ENCODE measurements around the gene SLC9A9. TPM values are rescaled to one million over a fixed set of nuclear protein-coding genes. Genes with fewer than 3 reads are reported as not detected.

SLC9A9 gene
- polyA plus RNA-seq, 1 donor from 2014 or later = 0.54 TPM

GRCh38 chr3:143712522-143712921, 135.7 kb downstream of the SLC9A9 start:
- H3K27ac ChIP-seq (ENCODE audit: low read length) = no peak overlapping the region
- H3K9me2 ChIP-seq (ENCODE audit: insufficient read depth, low read length) = no peaks in the 10 kb centered on the region
- H3F3A ChIP-seq (ENCODE audit: insufficient read depth, low read length, poor library complexity, severe bottlenecking) = no peaks in the 10 kb centered on the region
- no peaks in the 10 kb centered on the region for H3K36me3 ChIP-seq (ENCODE audit: insufficient read depth, low read length)
- H3K9me3 ChIP-seq (ENCODE audit: low read length) = no peaks in the 10 kb centered on the region
- TF ChIP-seq TAF1 (IDR thresholded peaks at IDR 0.05; ENCODE audit: low read depth) (no peak), SMC3 (conservative IDR thresholded peaks at IDR 0.05; ENCODE audit: poor library complexity) (no peak), RAD21 (conservative IDR thresholded peaks at IDR 0.05) (no peak), EZH2 (IDR thresholded peaks at IDR 0.05; ENCODE audit: borderline replicate concordance, insufficient read depth, low read length, poor library complexity, severe bottlenecking) (no peak), EP300 (conservative IDR thresholded peaks at IDR 0.05; ENCODE audit: poor library complexity, severe bottlenecking) (no peak), POLR2AphosphoS5 (IDR thresholded peaks at IDR 0.05) (no peak), MXI1 (conservative IDR thresholded peaks at IDR 0.05; ENCODE audit: poor library complexity, severe bottlenecking) (no peak)
- TF ChIP-seq, protein P1, sequence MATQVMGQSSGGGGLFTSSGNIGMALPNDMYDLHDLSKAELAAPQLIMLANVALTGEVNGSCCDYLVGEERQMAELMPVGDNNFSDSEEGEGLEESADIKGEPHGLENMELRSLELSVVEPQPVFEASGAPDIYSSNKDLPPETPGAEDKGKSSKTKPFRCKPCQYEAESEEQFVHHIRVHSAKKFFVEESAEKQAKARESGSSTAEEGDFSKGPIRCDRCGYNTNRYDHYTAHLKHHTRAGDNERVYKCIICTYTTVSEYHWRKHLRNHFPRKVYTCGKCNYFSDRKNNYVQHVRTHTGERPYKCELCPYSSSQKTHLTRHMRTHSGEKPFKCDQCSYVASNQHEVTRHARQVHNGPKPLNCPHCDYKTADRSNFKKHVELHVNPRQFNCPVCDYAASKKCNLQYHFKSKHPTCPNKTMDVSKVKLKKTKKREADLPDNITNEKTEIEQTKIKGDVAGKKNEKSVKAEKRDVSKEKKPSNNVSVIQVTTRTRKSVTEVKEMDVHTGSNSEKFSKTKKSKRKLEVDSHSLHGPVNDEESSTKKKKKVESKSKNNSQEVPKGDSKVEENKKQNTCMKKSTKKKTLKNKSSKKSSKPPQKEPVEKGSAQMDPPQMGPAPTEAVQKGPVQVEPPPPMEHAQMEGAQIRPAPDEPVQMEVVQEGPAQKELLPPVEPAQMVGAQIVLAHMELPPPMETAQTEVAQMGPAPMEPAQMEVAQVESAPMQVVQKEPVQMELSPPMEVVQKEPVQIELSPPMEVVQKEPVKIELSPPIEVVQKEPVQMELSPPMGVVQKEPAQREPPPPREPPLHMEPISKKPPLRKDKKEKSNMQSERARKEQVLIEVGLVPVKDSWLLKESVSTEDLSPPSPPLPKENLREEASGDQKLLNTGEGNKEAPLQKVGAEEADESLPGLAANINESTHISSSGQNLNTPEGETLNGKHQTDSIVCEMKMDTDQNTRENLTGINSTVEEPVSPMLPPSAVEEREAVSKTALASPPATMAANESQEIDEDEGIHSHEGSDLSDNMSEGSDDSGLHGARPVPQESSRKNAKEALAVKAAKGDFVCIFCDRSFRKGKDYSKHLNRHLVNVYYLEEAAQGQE (IDR thresholded peaks at IDR 0.05; ENCODE audit: borderline replicate concordance) = no peak
- TF ChIP-seq, protein P2, sequence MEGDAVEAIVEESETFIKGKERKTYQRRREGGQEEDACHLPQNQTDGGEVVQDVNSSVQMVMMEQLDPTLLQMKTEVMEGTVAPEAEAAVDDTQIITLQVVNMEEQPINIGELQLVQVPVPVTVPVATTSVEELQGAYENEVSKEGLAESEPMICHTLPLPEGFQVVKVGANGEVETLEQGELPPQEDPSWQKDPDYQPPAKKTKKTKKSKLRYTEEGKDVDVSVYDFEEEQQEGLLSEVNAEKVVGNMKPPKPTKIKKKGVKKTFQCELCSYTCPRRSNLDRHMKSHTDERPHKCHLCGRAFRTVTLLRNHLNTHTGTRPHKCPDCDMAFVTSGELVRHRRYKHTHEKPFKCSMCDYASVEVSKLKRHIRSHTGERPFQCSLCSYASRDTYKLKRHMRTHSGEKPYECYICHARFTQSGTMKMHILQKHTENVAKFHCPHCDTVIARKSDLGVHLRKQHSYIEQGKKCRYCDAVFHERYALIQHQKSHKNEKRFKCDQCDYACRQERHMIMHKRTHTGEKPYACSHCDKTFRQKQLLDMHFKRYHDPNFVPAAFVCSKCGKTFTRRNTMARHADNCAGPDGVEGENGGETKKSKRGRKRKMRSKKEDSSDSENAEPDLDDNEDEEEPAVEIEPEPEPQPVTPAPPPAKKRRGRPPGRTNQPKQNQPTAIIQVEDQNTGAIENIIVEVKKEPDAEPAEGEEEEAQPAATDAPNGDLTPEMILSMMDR (IDR thresholded peaks at IDR 0.05; ENCODE audit: poor library complexity, severe bottlenecking) = no peak
- H3K79me2 ChIP-seq (replicated peaks; ENCODE audit: insufficient read depth, low read length) = no peaks in the 10 kb centered on the region
- H2AFZ ChIP-seq (ENCODE audit: low read depth, low read length) = no peak overlapping the region
- no peaks in the 10 kb centered on the region for H3K27me3 ChIP-seq (ENCODE audit: insufficient read depth, low read depth, low read length)
- no peak overlapping the region for H3K4me3 ChIP-seq (ENCODE audit: low read length)
- no peak overlapping the region for H3K4me2 ChIP-seq (ENCODE audit: low read length)
- no peaks in the 10 kb centered on the region for H4K20me1 ChIP-seq (ENCODE audit: insufficient read depth)
- no peak overlapping the region for H3K9ac ChIP-seq (ENCODE audit: low read length)

DNA sequence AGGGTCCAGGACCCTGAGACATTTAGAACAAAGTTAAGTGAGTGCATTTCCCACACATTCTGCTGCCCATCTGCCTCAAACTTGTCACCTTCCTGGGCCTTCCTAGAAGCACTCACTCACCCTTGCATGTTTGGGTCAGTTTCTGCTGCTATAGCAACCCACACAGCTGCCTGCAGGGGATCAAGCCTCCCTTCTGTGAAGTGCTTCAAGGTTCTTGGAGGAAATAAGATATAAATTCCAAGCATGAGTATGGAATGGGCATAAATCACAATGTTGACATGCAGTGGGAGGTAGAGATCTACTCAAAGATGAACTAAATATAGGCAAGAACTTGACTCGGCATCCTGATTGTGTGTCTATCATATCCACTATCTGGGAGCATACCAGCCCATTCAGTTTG, 140.4 kb downstream of the SLC9A9 start:
- H3K9me2 ChIP-seq (ENCODE audit: insufficient read depth, low read length) = no peaks in the 10 kb centered on the region
- H3K27me3 ChIP-seq (ENCODE audit: insufficient read depth, low read depth, low read length) = no peaks in the 10 kb centered on the region
- H3K27ac ChIP-seq (ENCODE audit: low read length) = no peak overlapping the region
- H3F3A ChIP-seq (ENCODE audit: insufficient read depth, low read length, poor library complexity, severe bottlenecking) = no peaks in the 10 kb centered on the region
- no peaks in the 10 kb centered on the region for H3K9me3 ChIP-seq (ENCODE audit: low read length)
- no peak overlapping the region for H2AFZ ChIP-seq (ENCODE audit: low read depth, low read length)
- no peaks in the 10 kb centered on the region for H3K79me2 ChIP-seq (replicated peaks; ENCODE audit: insufficient read depth, low read length)
- H3K4me3 ChIP-seq (ENCODE audit: low read length) = no peak overlapping the region
- no peak overlapping the region for H3K4me2 ChIP-seq (ENCODE audit: low read length)
- H4K20me1 ChIP-seq (ENCODE audit: insufficient read depth) = no peaks in the 10 kb centered on the region
- H3K36me3 ChIP-seq (ENCODE audit: insufficient read depth, low read length) = no peaks in the 10 kb centered on the region
- H3K9ac ChIP-seq (ENCODE audit: low read length) = no peak overlapping the region
- no peak for TF ChIP-seq SMC3 (conservative IDR thresholded peaks at IDR 0.05; ENCODE audit: poor library complexity)
- no peak for TF ChIP-seq POLR2AphosphoS5 (IDR thresholded peaks at IDR 0.05)
- no peak for TF ChIP-seq MXI1 (conservative IDR thresholded peaks at IDR 0.05; ENCODE audit: poor library complexity, severe bottlenecking)
- TF ChIP-seq RAD21 (conservative IDR thresholded peaks at IDR 0.05) = no peak
- TF ChIP-seq, protein P1 (IDR thresholded peaks at IDR 0.05; ENCODE audit: borderline replicate concordance) = no peak
- no peak for TF ChIP-seq EZH2 (IDR thresholded peaks at IDR 0.05; ENCODE audit: borderline replicate concordance, insufficient read depth, low read length, poor library complexity, severe bottlenecking)
- TF ChIP-seq, protein P2 (IDR thresholded peaks at IDR 0.05; ENCODE audit: poor library complexity, severe bottlenecking) = no peak
- TF ChIP-seq TAF1 (IDR thresholded peaks at IDR 0.05; ENCODE audit: low read depth) = no peak
- no peak for TF ChIP-seq EP300 (conservative IDR thresholded peaks at IDR 0.05; ENCODE audit: poor library complexity, severe bottlenecking)
